ENCODE data around the gene SND1.
"Not testable (repeated sequence)": the region's sequence is repeated elsewhere in the genome, so short reads cannot be mapped to it uniquely, and the experiment has no call there.

SND1 gene

GRCh38 chr7:127653396-127653795 is 1.4 kb downstream of the SND1 start:
- FAIRE-seq, result no peak

GRCh38 chr7:127654404-127655394 is 2.7 kb downstream of the SND1 start:
- FAIRE-seq, result no peak

GRCh38 chr7:127655720-127656119 is 3.7 kb downstream of the SND1 start:
- no peak for FAIRE-seq

GRCh38 chr7:127657500-127657899 is 5.5 kb downstream of the SND1 start:
- no peak for FAIRE-seq

- FAIRE-seq, result no peak
Observed at GRCh38 chr7:127658970-127659630, 7.1 kb downstream of the SND1 start.

GRCh38 chr7:127665922-127666321 is 13.9 kb downstream of the SND1 start:
- no peak for FAIRE-seq

GRCh38 chr7:127666602-127667001 is 14.6 kb downstream of the SND1 start:
- FAIRE-seq, result no peak

GRCh38 chr7:127667017-127667670 is 15.2 kb downstream of the SND1 start:
- FAIRE-seq, result no peak

GRCh38 chr7:127667759-127668530 is 16.0 kb downstream of the SND1 start:
- FAIRE-seq, result no peak

- FAIRE-seq, result no peak
Observed at GRCh38 chr7:127671341-127671740, 19.3 kb downstream of the SND1 start.

- FAIRE-seq, result no peak
Observed at GRCh38 chr7:127673902-127674301, 21.9 kb downstream of the SND1 start.

- no peak for FAIRE-seq
Observed at GRCh38 chr7:127674361-127674760, 22.4 kb downstream of the SND1 start.

GRCh38 chr7:127674923-127675322 is 22.9 kb downstream of the SND1 start:
- not testable (repeated sequence) for FAIRE-seq

- no peak for FAIRE-seq
Observed at GRCh38 chr7:127675721-127676120, 23.7 kb downstream of the SND1 start.

GRCh38 chr7:127677433-127678230 is 25.6 kb downstream of the SND1 start:
- FAIRE-seq, result no peak

GRCh38 chr7:127678337-127678736 is 26.3 kb downstream of the SND1 start:
- no peak for FAIRE-seq

- no peak for FAIRE-seq
Observed at GRCh38 chr7:127678947-127679346, 27.0 kb downstream of the SND1 start.

- FAIRE-seq, result no peak
Observed at GRCh38 chr7:127680983-127681382, 29.0 kb downstream of the SND1 start.

- FAIRE-seq, result no peak
Observed at GRCh38 chr7:127682140-127682539, 30.1 kb downstream of the SND1 start.

GRCh38 chr7:127683776-127684681 is 32.0 kb downstream of the SND1 start:
- no peak for FAIRE-seq
